Posterior cingulate gyrus (tissue), 11 donors: ENCODE data around the gene PCDH17.

Experiments
- DNase-seq, 10 donors: peaks; one replicate each; pipeline versions ENCODE4 v3.0.0 to v3.0.0-alpha.2; 2020 to 2021; ENCODE audit warnings: mixed read lengths in 3 of 10
- intact Hi-C: fragments of 100-400 bp; cut with DNase I; formaldehyde crosslinking; loops from one replicate; pipeline ENCODE4 v1.15.1; 2023

PCDH17 gene

GRCh38 chr13:57631596-57632275, at the start of gene PCDH17:
TSS of gene PCDH17 (plus strand) at chr13:57631744. CDS start at chr13:57632547, 803 bp downstream.
- intact Hi-C loops = loop anchor here (5.0 kb wide), 1 partner anchor 86 kb away; no protein-coding TSS in a partner anchor
- DNase-seq = peak; percentile 34 to 92 (median 66)

GRCh38 chr13:57582032-57582431, 49.5 kb upstream of the PCDH17 start:
- peak in 1 of 10 donors; percentile 41 for DNase-seq
- intact Hi-C loops = no loop called here

DNA sequence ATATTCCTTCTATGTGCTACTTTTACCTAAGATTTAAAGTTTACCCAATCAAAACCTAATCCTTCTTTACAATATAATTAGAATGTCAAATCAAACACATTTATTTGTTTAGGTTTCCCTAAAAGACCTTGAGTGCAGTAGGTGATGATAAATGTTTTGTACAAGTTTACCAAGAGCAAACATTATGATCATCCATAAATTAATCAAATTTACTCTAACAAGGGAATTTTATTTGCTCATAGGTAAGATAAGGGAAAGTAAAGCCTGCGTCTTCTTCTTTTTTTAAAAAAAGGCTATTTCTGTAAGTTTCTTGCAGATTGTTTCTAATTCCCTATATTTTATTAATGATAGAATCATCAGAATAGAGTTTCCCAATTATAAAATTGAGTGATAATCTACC, 48.0 kb upstream of the PCDH17 start:
- intact Hi-C loops = no loop called here
- DNase-seq = no peak

GRCh38 chr13:57588639-57589038, 42.9 kb upstream of the PCDH17 start:
- intact Hi-C loops = no loop called here
- DNase-seq = no peak

DNA sequence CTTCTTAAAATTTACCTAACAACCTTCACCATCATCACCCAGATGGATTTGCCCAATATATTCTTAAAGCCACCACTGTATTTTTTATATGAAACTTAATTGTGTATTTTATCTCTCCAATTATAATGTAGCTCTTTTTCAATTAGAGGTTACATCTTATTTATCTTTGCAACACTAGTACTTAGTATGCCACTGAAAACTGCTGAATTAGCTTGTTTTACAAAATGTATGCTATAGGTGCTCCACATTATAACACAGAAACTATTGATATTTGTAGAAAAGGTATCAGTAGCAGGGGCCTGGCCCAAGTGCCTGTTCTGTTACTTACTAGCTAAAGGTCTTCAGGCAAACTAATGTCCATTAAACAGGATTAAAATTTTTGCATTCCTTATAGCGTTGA, 35.8 kb upstream of the PCDH17 start:
- intact Hi-C loops = no loop called here
- no peak for DNase-seq

- intact Hi-C loops = no loop called here
Observed at GRCh38 chr13:57601536-57601935, 30.0 kb upstream of the PCDH17 start.

GRCh38 chr13:57604442-57604841, 27.1 kb upstream of the PCDH17 start:
- intact Hi-C loops = no loop called here
- DNase-seq = no peak

More at GRCh38 chr13:57601536-57601935, 30.0 kb upstream of the PCDH17 start:
- no peak for DNase-seq

DNA sequence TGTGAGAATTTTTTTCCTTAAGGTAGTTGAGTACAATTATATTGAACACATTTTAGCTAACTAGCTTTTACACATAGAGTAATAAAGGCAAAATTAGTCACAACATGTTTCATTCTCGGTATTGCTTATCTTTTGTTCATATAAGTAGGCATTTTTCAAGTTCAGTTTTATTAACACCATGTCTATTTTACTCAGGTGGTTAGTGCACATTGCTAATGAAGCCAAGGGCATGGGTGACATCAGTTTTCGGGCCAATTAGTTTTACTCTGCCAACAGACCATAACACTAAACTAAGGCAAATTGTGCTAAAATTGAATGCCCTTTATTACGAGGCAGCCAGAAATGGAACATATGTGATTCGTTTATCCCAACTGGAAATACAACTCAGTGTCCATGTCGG, 19.6 kb upstream of the PCDH17 start:
- intact Hi-C loops = no loop called here

GRCh38 chr13:57612568-57612967, 19.0 kb upstream of the PCDH17 start:
- no peak for DNase-seq
- intact Hi-C loops = no loop called here

More for the DNA sequence above, 19.6 kb upstream of the PCDH17 start:
- DNase-seq = no peak

- intact Hi-C loops = no loop called here
- peak in 6 of 10 donors; percentile 14 to 75 (median 44) for DNase-seq
Observed at GRCh38 chr13:57624565-57625435, 6.7 kb upstream of the PCDH17 start.

GRCh38 chr13:57627663-57628062, 3.9 kb upstream of the PCDH17 start:
- intact Hi-C loops = loop anchor here (1.0 kb wide), 1 partner anchor 231 kb away; no protein-coding TSS in a partner anchor
- DNase-seq = no peak

GRCh38 chr13:57629391-57629804, 2.1 kb upstream of the PCDH17 start:
- intact Hi-C loops = no loop called here
- DNase-seq = peak; percentile 30 to 93 (median 59)

DNA sequence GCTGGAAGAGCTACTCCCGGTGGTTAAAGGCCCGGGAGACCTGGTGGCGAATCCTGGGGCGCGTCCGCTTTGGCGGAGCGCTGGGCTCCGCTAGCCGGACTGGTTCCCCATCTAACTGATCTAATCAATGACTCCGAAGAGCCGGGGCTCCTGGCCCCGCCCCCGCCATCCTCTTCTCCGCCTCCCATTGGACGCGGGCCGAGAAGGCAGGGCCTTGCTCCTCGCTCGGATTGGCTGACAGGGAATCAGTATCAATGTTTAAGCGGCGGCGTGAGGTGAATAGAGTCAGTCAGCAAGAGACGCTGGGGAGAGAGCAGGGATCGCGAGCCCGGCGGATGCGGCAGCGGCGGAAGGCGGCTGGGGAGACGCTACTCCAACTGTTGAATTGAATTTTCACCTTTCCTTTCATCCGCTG, 1.7 kb upstream of the PCDH17 start:
- peak; percentile 97 to 100 (median 98) for DNase-seq

GRCh38 chr13:57630661-57631595, 616 bp upstream of the PCDH17 start:
- peak in 9 of 10 donors; percentile 25 to 83 (median 39) for DNase-seq
- intact Hi-C loops = loop anchor here (5.0 kb wide), 1 partner anchor 86 kb away; no protein-coding TSS in a partner anchor

More for the DNA sequence above, 1.7 kb upstream of the PCDH17 start:
- intact Hi-C loops = loop anchor here (5.0 kb wide), 1 partner anchor 87 kb away; no protein-coding TSS in a partner anchor

DNA sequence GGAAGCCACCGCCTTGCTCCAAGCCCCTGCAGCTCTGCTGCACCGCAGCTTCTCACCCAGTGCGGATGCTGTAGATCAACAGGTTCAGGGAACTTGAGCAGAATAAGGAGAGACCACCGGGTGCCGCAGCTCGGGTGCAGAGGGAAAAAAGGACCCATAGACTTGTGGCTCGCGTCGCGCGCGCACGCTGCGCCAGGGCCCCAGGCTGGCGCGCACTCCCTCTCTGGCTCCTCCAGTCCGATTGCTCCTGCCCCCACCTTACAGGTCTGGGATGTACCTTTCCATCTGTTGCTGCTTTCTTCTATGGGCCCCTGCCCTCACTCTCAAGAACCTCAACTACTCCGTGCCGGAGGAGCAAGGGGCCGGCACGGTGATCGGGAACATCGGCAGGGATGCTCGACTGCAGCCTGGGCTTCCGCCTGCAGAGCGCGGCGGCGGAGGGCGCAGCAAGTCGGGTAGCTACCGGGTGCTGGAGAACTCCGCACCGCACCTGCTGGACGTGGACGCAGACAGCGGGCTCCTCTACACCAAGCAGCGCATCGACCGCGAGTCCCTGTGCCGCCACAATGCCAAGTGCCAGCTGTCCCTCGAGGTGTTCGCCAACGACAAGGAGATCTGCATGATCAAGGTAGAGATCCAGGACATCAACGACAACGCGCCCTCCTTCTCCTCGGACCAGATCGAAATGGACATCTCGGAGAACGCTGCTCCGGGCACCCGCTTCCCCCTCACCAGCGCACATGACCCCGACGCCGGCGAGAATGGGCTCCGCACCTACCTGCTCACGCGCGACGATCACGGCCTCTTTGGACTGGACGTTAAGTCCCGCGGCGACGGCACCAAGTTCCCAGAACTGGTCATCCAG, 964 bp downstream of the PCDH17 start:
- intact Hi-C loops = loop anchor here (5.0 kb wide), 1 partner anchor 85 kb away; no protein-coding TSS in a partner anchor
- DNase-seq = peak; percentile 15 to 89 (median 30)

GRCh38 chr13:57633141-57633949, 1.8 kb downstream of the PCDH17 start:
- DNase-seq = peak; percentile 73 to 97 (median 81)
- intact Hi-C loops = loop anchor here (5.0 kb wide), 1 partner anchor 84 kb away; no protein-coding TSS in a partner anchor

DNA sequence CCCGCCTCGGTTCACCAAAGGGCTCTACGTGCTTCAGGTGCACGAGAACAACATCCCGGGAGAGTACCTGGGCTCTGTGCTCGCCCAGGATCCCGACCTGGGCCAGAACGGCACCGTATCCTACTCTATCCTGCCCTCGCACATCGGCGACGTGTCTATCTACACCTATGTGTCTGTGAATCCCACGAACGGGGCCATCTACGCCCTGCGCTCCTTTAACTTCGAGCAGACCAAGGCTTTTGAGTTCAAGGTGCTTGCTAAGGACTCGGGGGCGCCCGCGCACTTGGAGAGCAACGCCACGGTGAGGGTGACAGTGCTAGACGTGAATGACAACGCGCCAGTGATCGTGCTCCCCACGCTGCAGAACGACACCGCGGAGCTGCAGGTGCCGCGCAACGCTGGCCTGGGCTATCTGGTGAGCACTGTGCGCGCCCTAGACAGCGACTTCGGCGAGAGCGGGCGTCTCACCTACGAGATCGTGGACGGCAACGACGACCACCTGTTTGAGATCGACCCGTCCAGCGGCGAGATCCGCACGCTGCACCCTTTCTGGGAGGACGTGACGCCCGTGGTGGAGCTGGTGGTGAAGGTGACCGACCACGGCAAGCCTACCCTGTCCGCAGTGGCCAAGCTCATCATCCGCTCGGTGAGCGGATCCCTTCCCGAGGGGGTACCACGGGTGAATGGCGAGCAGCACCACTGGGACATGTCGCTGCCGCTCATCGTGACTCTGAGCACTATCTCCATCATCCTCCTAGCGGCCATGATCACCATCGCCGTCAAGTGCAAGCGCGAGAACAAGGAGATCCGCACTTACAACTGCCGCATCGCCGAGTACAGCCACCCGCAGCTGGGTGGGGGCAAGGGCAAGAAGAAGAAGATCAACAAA, 2.6 kb downstream of the PCDH17 start:
- DNase-seq = peak; percentile 24 to 88 (median 56)
- intact Hi-C loops = loop anchor here (5.0 kb wide), 1 partner anchor 83 kb away; no protein-coding TSS in a partner anchor
